Astrocyte (in vitro differentiated cells and primary cell): ENCODE results near the gene TARS3. TPM values are rescaled to one million over a fixed set of nuclear protein-coding genes. Genes with fewer than 3 reads are reported as not detected.
A peak's percentile ranks its signal among the peaks of the same experiment; 100 is the strongest.

Experiments used
- DNase-seq: peaks from one replicate; pipeline ENCODE4 v3.0.0-alpha.2; 2010; ENCODE audit warnings: low read depth
- FAIRE-seq: peaks from 2 replicates; lab custom pipeline; 2011; peaks lifted over from hg19 to GRCh38; lab: Jason Lieb, UNC
- H2AFZ ChIP-seq: 2 replicates; pipeline ENCODE4 v1.6.0; 2012; ENCODE audit warnings: low read depth, low read length, inconsistent platforms
- H3K27ac ChIP-seq: 2 replicates; pipeline ENCODE4 v1.5.1; 2011; ENCODE audit warnings: low read depth, low read length, inconsistent platforms
- H3K27me3 ChIP-seq: 2 replicates; pipeline ENCODE4 v1.6.0; 2011; ENCODE audit warnings: low read length, inconsistent platforms; ENCODE audit not compliant: insufficient read depth
- H3K36me3 ChIP-seq: 2 replicates; pipeline ENCODE4 v1.5.1; 2011; ENCODE audit warnings: low read length, inconsistent platforms; ENCODE audit not compliant: insufficient read depth
- H3K4me1 ChIP-seq: 2 replicates; pipeline ENCODE4 v1.5.1; 2011; ENCODE audit warnings: low read length, inconsistent platforms; ENCODE audit not compliant: insufficient read depth
- H3K4me2 ChIP-seq: 2 replicates; pipeline ENCODE4 v1.6.0; 2012; ENCODE audit warnings: low read length, inconsistent platforms
- H3K4me3 ChIP-seq: 2 replicates; pipeline ENCODE4 v1.5.1; 2011; ENCODE audit warnings: low read depth, mild to moderate bottlenecking, low read length, inconsistent platforms; ENCODE audit not compliant: insufficient read depth
- H3K79me2 ChIP-seq: 2 replicates; pipeline ENCODE4 v1.6.0; 2012; ENCODE audit warnings: mild to moderate bottlenecking, low read length, inconsistent platforms; ENCODE audit not compliant: insufficient read depth
- H3K9ac ChIP-seq: 2 replicates; pipeline ENCODE4 v1.6.0; 2012; ENCODE audit warnings: mild to moderate bottlenecking, low read length, inconsistent platforms
- H3K9me3 ChIP-seq: 2 replicates; pipeline ENCODE4 v1.5.1; 2012; ENCODE audit warnings: low read depth, mild to moderate bottlenecking, low read length, inconsistent platforms; ENCODE audit not compliant: insufficient read depth
- H4K20me1 ChIP-seq: 2 replicates; pipeline ENCODE4 v1.6.0; 2012; ENCODE audit warnings: low read length, inconsistent platforms; ENCODE audit not compliant: insufficient read depth
- H3K27ac Mint-ChIP-seq: one replicate; pipeline ENCODE4 v1.8.0; 2021; ENCODE audit warnings: mild to moderate bottlenecking, mixed read lengths; ENCODE audit not compliant: unreplicated experiment
- H3K27me3 Mint-ChIP-seq: one replicate; pipeline ENCODE4 v1.8.0; 2021; ENCODE audit warnings: low read depth, mixed read lengths; ENCODE audit not compliant: unreplicated experiment
- H3K36me3 Mint-ChIP-seq: one replicate; pipeline ENCODE4 v1.8.0; 2021; ENCODE audit warnings: low read depth, mixed read lengths; ENCODE audit not compliant: unreplicated experiment
- H3K4me1 Mint-ChIP-seq: one replicate; pipeline ENCODE4 v1.8.0; 2021; ENCODE audit warnings: low read depth, mixed read lengths; ENCODE audit not compliant: unreplicated experiment
- H3K4me3 Mint-ChIP-seq: one replicate; pipeline ENCODE4 v1.8.0; 2021; ENCODE audit warnings: mild to moderate bottlenecking, moderate library complexity, mixed read lengths; ENCODE audit not compliant: unreplicated experiment
- H3K9me3 Mint-ChIP-seq: one replicate; pipeline ENCODE4 v1.8.0; 2021; ENCODE audit warnings: mild to moderate bottlenecking, mixed read lengths; ENCODE audit not compliant: unreplicated experiment
- CTCF ChIP-seq: IDR thresholded peaks from 2 replicates; pipeline ENCODE4 v1.5.1; 2011; ENCODE audit warnings: low read depth, mild to moderate bottlenecking, inconsistent platforms, low read length, moderate library complexity; ENCODE audit not compliant: insufficient read depth
- EZH2 ChIP-seq: IDR thresholded peaks from 2 replicates; pipeline ENCODE4 v1.6.1; 2012; ENCODE audit warnings: mild to moderate bottlenecking, low read length, inconsistent platforms; ENCODE audit not compliant: insufficient read depth
- total RNA-seq: library from RNA; stranded (reverse); gene quantifications from 2 replicates; pipeline ENCODE4 v1.2.1, GENCODE V29; 2021

TARS3 gene
- total RNA-seq, 1 donor from 2014 or later: 15.7 TPM

GRCh38 chr15:101669744-101670143 lies 54.5 kb downstream of the TARS3 start:
- H3K9me3 ChIP-seq: no peaks in the 10 kb centered on the region

GRCh38 chr15:101667881-101668280 lies 56.4 kb downstream of the TARS3 start:
- no peak overlapping the region for H2AFZ ChIP-seq
- H3K27me3 ChIP-seq: no peaks in the 10 kb centered on the region
- H3K79me2 ChIP-seq: no peaks in the 10 kb centered on the region
- no peak for TF ChIP-seq EZH2
- no peak for TF ChIP-seq CTCF
- no peaks in the 10 kb centered on the region for H4K20me1 ChIP-seq
- H3K4me2 ChIP-seq: no peak overlapping the region
- H3K9me3 ChIP-seq: no peaks in the 10 kb centered on the region
- Mint-ChIP-seq H3K27me3 (no peaks in the 10 kb centered on the region), H3K36me3 (peaks cover 21% of the 10 kb centered on the region), H3K27ac (no peak overlapping the region), H3K9me3 (peaks cover 8% of the 10 kb centered on the region), H3K4me3 (no peak overlapping the region), H3K4me1 (no peaks in the 10 kb centered on the region)
- no peak overlapping the region for H3K4me3 ChIP-seq
- DNase-seq (no peak), FAIRE-seq (no peak)
- H3K9ac ChIP-seq: no peak overlapping the region
- H3K27ac ChIP-seq: no peak overlapping the region
- H3K4me1 ChIP-seq: no peaks in the 10 kb centered on the region
- peaks cover 11% of the 10 kb centered on the region for H3K36me3 ChIP-seq

More at GRCh38 chr15:101669744-101670143, 54.5 kb downstream of the TARS3 start:
- H3K27me3 Mint-ChIP-seq: no peaks in the 10 kb centered on the region
- FAIRE-seq: no peak
- Histone ChIP-seq H4K20me1 (no peaks in the 10 kb centered on the region), H3K27ac (no peak overlapping the region), H2AFZ (no peak overlapping the region), H3K4me2 (no peak overlapping the region), H3K9ac (no peak overlapping the region), H3K4me1 (peaks cover 1% of the 10 kb centered on the region), H3K27me3 (no peaks in the 10 kb centered on the region), H3K79me2 (no peaks in the 10 kb centered on the region), H3K36me3 (peaks cover 11% of the 10 kb centered on the region), H3K4me3 (no peak overlapping the region)
- no peak overlapping the region for H3K4me3 Mint-ChIP-seq
- TF ChIP-seq CTCF (no peak), EZH2 (no peak)
- DNase-seq: no peak
- H3K9me3 Mint-ChIP-seq: peaks cover 8% of the 10 kb centered on the region
- no peak overlapping the region for H3K27ac Mint-ChIP-seq
- peaks cover 26% of the 10 kb centered on the region for H3K36me3 Mint-ChIP-seq
- H3K4me1 Mint-ChIP-seq: peaks cover 4% of the 10 kb centered on the region

GRCh38 chr15:101664303-101664913 lies 59.9 kb downstream of the TARS3 start:
- no peak for TF ChIP-seq EZH2
- peak; percentile 25 for TF ChIP-seq CTCF
- Histone ChIP-seq H3K4me3 (no peak overlapping the region), H4K20me1 (no peaks in the 10 kb centered on the region), H3K4me1 (no peaks in the 10 kb centered on the region), H3K4me2 (no peak overlapping the region), H3K36me3 (peaks cover 6% of the 10 kb centered on the region), H3K9ac (no peak overlapping the region), H3K27ac (no peak overlapping the region), H2AFZ (no peak overlapping the region), H3K79me2 (no peaks in the 10 kb centered on the region), H3K27me3 (no peaks in the 10 kb centered on the region), H3K9me3 (no peaks in the 10 kb centered on the region)
- Mint-ChIP-seq H3K9me3 (peaks cover 8% of the 10 kb centered on the region), H3K4me3 (no peak overlapping the region), H3K27me3 (no peaks in the 10 kb centered on the region), H3K4me1 (no peaks in the 10 kb centered on the region), H3K36me3 (peaks cover 10% of the 10 kb centered on the region), H3K27ac (no peak overlapping the region)
- DNase-seq (no peak), FAIRE-seq (no peak)
